Left forelimb (tissue), 1 donor: ENCODE measurements around the gene CAMSAP2.

Source experiments
- DNase-seq: peaks from one replicate; pipeline ENCODE4 v3.0.0-alpha.2; 2018; ENCODE audit warnings: low spot score

Gene CAMSAP2

GRCh38 chr1:200899954-200900867 lies 161.5 kb downstream of the CAMSAP2 start:
- DNase-seq, result no peak

DNA sequence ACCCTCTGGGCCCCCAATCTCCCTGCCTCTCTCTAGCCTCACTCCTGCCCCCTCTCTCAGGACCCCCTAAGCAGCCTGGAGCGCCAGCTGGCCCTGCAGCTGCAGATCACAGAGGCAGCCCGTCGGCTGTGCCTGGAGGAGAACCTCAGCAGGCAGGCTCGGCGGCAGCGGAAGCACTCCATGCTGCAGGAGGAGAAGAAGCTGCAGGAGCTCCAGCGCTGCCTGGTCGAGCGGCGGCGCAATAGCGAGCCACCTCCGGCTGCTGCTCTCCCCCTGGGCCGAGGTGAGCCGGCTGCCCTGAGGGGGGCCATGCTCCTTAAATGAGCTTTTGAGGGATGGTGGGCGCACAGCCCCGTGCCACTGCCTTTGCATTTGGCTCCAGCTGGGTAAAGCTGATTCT lies 162.2 kb downstream of the CAMSAP2 start:
- DNase-seq, result no peak

GRCh38 chr1:200901350-200901749 lies 162.7 kb downstream of the CAMSAP2 start:
- no peak for DNase-seq

DNA sequence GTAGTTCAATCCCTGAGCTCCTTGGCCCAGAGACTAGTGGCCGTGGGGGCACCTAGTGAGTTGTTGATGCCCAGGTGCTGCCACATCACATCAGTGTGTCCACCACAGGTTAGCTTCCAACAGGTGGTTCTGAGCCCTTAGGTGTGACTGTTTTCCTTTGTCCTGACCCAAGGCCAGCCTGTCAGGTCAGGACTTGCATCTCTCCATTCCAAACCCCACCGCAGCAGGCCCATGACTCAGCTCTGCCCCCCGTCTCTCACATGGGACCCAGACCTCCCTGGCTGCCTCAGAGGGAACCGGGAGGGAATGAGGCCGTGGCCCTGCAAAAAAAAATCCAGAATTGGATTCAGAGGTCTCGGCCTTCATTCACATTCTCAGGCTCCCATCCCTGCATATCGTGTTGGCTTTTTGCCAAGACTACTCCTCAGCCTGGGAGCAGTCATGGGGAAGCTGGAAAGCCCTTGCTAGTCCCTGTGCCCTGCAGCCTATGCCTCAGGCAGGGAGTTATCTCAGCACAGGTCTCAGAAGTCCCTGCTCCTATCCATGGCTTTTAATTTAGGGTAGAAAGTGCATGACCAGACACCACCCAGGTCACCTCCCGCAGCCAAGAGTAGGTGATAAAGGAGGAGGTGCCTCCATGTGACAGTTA lies 163.2 kb downstream of the CAMSAP2 start:
- DNase-seq, result no peak

DNA sequence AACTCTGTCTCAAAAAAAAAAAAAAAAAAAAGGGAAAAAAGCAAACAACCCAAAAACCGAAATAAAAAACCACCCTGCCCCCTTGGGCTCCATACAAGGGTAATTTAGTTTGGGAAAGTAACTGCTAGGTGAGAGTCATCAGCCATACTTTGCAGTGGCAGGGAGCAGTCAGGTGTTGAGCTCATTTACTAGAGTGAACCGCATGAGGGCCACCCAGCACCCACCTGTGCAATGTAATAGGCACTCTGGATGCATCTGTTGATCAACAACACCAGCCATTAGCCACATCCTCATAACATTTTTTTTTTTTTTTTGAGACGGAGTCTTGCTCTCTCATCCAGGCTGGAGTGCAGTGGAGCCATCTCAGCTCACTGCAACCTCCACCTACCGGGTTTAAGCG lies 165.1 kb downstream of the CAMSAP2 start:
- DNase-seq, result no peak

- no peak for DNase-seq
Observed at GRCh38 chr1:200904772-200905171, 166.1 kb downstream of the CAMSAP2 start.

- DNase-seq, result no peak
Observed at GRCh38 chr1:200905411-200906052, 166.8 kb downstream of the CAMSAP2 start.

GRCh38 chr1:200906491-200906890 lies 167.8 kb downstream of the CAMSAP2 start:
- DNase-seq, result no peak

- no peak for DNase-seq
Observed at GRCh38 chr1:200907611-200908097, 169.0 kb downstream of the CAMSAP2 start.

- DNase-seq, result no peak
Observed at GRCh38 chr1:200908191-200908868, 169.6 kb downstream of the CAMSAP2 start.

DNA sequence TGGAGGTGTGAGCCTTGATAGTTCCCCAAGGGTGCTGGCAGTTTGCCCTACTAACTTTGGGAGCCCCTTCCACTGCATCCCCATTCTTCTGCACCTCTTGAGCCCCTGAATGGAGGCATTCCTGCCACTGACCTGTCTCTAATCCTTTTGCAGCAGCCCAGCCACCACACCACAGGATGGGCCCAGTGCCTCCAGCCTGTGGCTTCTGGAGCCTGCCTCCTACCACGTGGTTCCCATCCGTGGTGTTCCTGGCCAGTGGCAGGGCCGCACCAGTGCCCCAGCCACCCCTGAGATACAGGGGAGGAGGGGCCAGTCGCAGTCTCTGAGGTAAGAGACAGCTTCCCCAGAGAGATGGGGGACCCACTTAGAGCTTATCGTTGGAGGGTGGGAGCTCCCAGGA lies 170.4 kb downstream of the CAMSAP2 start:
- DNase-seq, result no peak

DNA sequence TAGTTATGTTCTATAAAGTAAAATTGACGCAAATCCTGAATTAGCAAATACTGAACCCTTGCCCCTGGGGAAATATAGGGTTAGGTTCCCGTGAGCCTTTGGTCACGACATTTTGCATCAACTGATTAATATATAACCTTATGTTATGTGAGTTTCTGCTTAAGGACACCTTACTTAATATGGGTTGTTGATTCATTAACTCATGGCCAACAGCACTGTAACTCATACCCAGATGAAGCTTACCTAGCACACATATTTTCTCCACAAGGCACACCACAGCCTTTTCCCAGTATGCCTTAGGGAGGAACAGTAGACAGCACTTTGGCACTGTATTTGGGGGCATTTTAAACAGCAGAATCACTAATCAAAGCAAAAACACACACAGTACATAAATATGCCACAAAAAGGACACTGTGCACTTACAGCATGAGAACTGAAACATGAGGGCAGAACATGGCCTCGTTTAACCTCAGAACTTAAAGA lies 171.1 kb downstream of the CAMSAP2 start:
- no peak for DNase-seq
